GM23338 (cell line): ENCODE results near the gene PRKCQ. TPM values are rescaled to one million over a fixed set of nuclear protein-coding genes. Genes with fewer than 3 reads are reported as not detected.
A peak's percentile ranks its signal among the peaks of the same experiment; 100 is the strongest.

ENCODE experiments used
- ATAC-seq: fragments of 200-7000 bp; cut with Tn5 transposase; 3 replicates; pipeline ENCODE4 v1.9.1; 2020
- DNase-seq: peaks from one replicate; pipeline ENCODE4 v3.0.0-alpha.2; 2015; ENCODE audit warnings: low spot score
- H2AFZ ChIP-seq: fragments of 200-600 bp; sonication (generic); 2 replicates; pipeline ENCODE4 v1.8.0; 2016; ENCODE audit warnings: antibody characterized with exemption, mild to moderate bottlenecking, moderate library complexity
- H3F3A ChIP-seq: fragments of 200-600 bp; sonication (generic); replicated peaks from 2 replicates; pipeline ENCODE4 v1.8.0; 2017; ENCODE audit warnings: antibody characterized with exemption, mixed run types, low read depth
- H3K27ac ChIP-seq: fragments of 200-600 bp; sonication (generic); 2 replicates; pipeline ENCODE4 v1.6.1; 2016; ENCODE audit warnings: low read depth
- H3K27me3 ChIP-seq: fragments of 200-600 bp; sonication (generic); 2 replicates; pipeline ENCODE4 v1.8.0; 2016; ENCODE audit warnings: mild to moderate bottlenecking, mixed run types, moderate library complexity; ENCODE audit not compliant: insufficient read depth
- H3K36me3 ChIP-seq: fragments of 200-600 bp; sonication (generic); 2 replicates; pipeline ENCODE4 v1.8.0; 2016; ENCODE audit warnings: mild to moderate bottlenecking; ENCODE audit not compliant: insufficient read depth
- H3K4me1 ChIP-seq: fragments of 200-600 bp; sonication (generic); 2 replicates; pipeline ENCODE4 v1.8.0; 2016; ENCODE audit warnings: mild to moderate bottlenecking, moderate library complexity; ENCODE audit not compliant: insufficient read depth
- H3K4me2 ChIP-seq: fragments of 200-600 bp; sonication (generic); 2 replicates; pipeline ENCODE4 v1.7.1; 2017; ENCODE audit warnings: mixed run types
- H3K4me3 ChIP-seq: fragments of 200-600 bp; sonication (generic); 2 replicates; pipeline ENCODE4 v1.6.1; 2016; ENCODE audit warnings: mixed run types
- H3K79me2 ChIP-seq: fragments of 200-600 bp; sonication (generic); replicated peaks from 2 replicates; pipeline ENCODE4 v1.8.0; 2017; ENCODE audit warnings: mild to moderate bottlenecking; ENCODE audit not compliant: insufficient read depth
- H3K9me2 ChIP-seq: fragments of 200-600 bp; sonication (generic); 2 replicates; pipeline ENCODE4 v1.8.0; 2017; ENCODE audit not compliant: insufficient read depth
- H4K20me1 ChIP-seq: fragments of 200-600 bp; sonication (generic); replicated peaks from 2 replicates; pipeline ENCODE4 v1.8.0; 2017; ENCODE audit warnings: mild to moderate bottlenecking; ENCODE audit not compliant: insufficient read depth
- H3K27ac Mint-ChIP-seq: 2 replicates; pipeline ENCODE4 v1.8.0; 2020; ENCODE audit warnings: inconsistent platforms, mild to moderate bottlenecking, moderate library complexity, mixed read lengths
- H3K27me3 Mint-ChIP-seq: 3 replicates; pipeline ENCODE4 v1.8.0; 2022; ENCODE audit warnings: low read depth, mild to moderate bottlenecking, moderate library complexity, mixed read lengths, inconsistent platforms; ENCODE audit not compliant: insufficient read depth, poor library complexity
- H3K36me3 Mint-ChIP-seq: 3 replicates; pipeline ENCODE4 v1.8.0; 2021; ENCODE audit warnings: low read depth, mild to moderate bottlenecking, inconsistent platforms, moderate library complexity, mixed read lengths
- H3K4me1 Mint-ChIP-seq: 3 replicates; pipeline ENCODE4 v1.8.0; 2020; ENCODE audit warnings: mild to moderate bottlenecking, inconsistent platforms, mixed read lengths
- H3K4me3 Mint-ChIP-seq: 3 replicates; pipeline ENCODE4 v1.8.0; 2021; ENCODE audit warnings: moderate library complexity, mild to moderate bottlenecking, inconsistent platforms, mixed read lengths
- H3K9me3 Mint-ChIP-seq: 3 replicates; pipeline ENCODE4 v1.8.0; 2020; ENCODE audit warnings: moderate library complexity, mild to moderate bottlenecking, inconsistent platforms, mixed read lengths
- CREB1 ChIP-seq: fragments of 250-450 bp; sonication (Bioruptor Pico); IDR thresholded peaks from 2 replicates; pipeline ENCODE4 v1.5.0; 2020; ENCODE audit warnings: low read depth, mild to moderate bottlenecking, moderate library complexity
- CTCF ChIP-seq, 2 experiments: fragments of 200-600 bp in 1 of 2; sonication (generic) in 1 of 2; conservative IDR thresholded peaks; 2 replicates each; pipeline versions ENCODE4 v1.5.1 to v1.6.1; 2016 to 2017; ENCODE audit warnings: antibody characterized with exemption in 2 of 2, low read depth in 2 of 2, mild to moderate bottlenecking in 2 of 2, moderate library complexity in 1 of 2
- REST ChIP-seq: IDR thresholded peaks from one replicate; pipeline ENCODE4 v1.6.1; 2018; ENCODE audit warnings: antibody characterized with exemption; ENCODE audit not compliant: unreplicated experiment
- ZNF462 ChIP-seq: fragments of 250-450 bp; sonication (Bioruptor Pico); IDR thresholded peaks from 2 replicates; pipeline ENCODE4 v1.5.0; 2020; ENCODE audit warnings: mild to moderate bottlenecking, moderate library complexity
- polyA plus RNA-seq: library from polyadenylated mRNA; unstranded; fragments of >200 nt; fragmentation: Nextera tagmentation; extraction: Ambion mirVana; gene quantifications from 2 replicates; pipeline ENCODE4 v1.2.1, GENCODE V29; 2016
- total RNA-seq: library from RNA; depleted of rRNA; stranded (reverse); fragments of >200 nt; shearing (Covaris generic); gene quantifications from 2 replicates; pipeline ENCODE4 v1.2.3, GENCODE V29; 2014

PRKCQ gene
- total and polyA plus RNA-seq, 2 experiments from 2014 or later, result 12.6 to 28.5 TPM

GRCh38 chr10:6516929-6517284 lies 63.2 kb downstream of the PRKCQ start:
- Mint-ChIP-seq H3K27me3 (no peaks in the 10 kb centered on the region), H3K9me3 (no peaks in the 10 kb centered on the region), H3K27ac (no peak overlapping the region), H3K4me1 (peaks cover 18% of the 10 kb centered on the region), H3K4me3 (no peak overlapping the region), H3K36me3 (peaks cover 15% of the 10 kb centered on the region)
- Histone ChIP-seq H3K4me1 (no peaks in the 10 kb centered on the region; the same call in 1 of the 2 replicates), H4K20me1 (peaks cover 17% of the 10 kb centered on the region; the same call in 1 of the 2 replicates), H2AFZ (no peak overlapping the region), H3K9me2 (no peaks in the 10 kb centered on the region), H3K4me2 (no peak overlapping the region), H3K36me3 (no peaks in the 10 kb centered on the region), H3K27ac (no peak overlapping the region), H3K79me2 (no peaks in the 10 kb centered on the region; the same call in 1 of the 2 replicates), H3K27me3 (no peaks in the 10 kb centered on the region), H3F3A (no peaks in the 10 kb centered on the region), H3K4me3 (no peak overlapping the region)
- TF ChIP-seq CREB1 (CRISPR knock-in tag) (no peak), CTCF (conservative IDR thresholded peaks at IDR 0.05; ENCODE audit: low read depth in 2 of 2) (peak in 1 of 2 experiments; percentile 32; a peak in 1 of 4 replicates)
- DNase-seq (no peak), ATAC-seq (no peak)

- Histone ChIP-seq H3K79me2 (no peaks in the 10 kb centered on the region; the same call in 1 of the 2 replicates), H3K4me2 (no peak overlapping the region), H3F3A (no peaks in the 10 kb centered on the region), H2AFZ (no peak overlapping the region), H4K20me1 (peaks cover 14% of the 10 kb centered on the region; the same call in 1 of the 2 replicates), H3K9me2 (no peaks in the 10 kb centered on the region), H3K4me3 (no peak overlapping the region), H3K27ac (peak overlapping the region; percentile 29; the same call in 1 of the 2 replicates), H3K27me3 (no peaks in the 10 kb centered on the region), H3K36me3 (0 out of 2 replicates have a peak, but pooled peaks cover 3% of the 10 kb centered on the region), H3K4me1 (no peaks in the 10 kb centered on the region; the same call in 1 of the 2 replicates)
- no peak overlapping the region for H3K27ac Mint-ChIP-seq
- DNase-seq (peak; percentile 71), ATAC-seq (peak; percentile 84)
- H3K36me3 Mint-ChIP-seq, result peaks cover 20% of the 10 kb centered on the region
- peaks cover 18% of the 10 kb centered on the region for H3K4me1 Mint-ChIP-seq
- no peak for TF ChIP-seq ZNF462 (CRISPR knock-in tag)
- no peak for TF ChIP-seq REST
- TF ChIP-seq CTCF (conservative IDR thresholded peaks at IDR 0.05; ENCODE audit: low read depth in 2 of 2), result peak; percentile 47 to 72
- H3K9me3 Mint-ChIP-seq, result peaks cover 3% of the 10 kb centered on the region; the same call in 2 of the 3 replicates
- peaks cover under 1% of the 10 kb centered on the region for H3K27me3 Mint-ChIP-seq
- no peak overlapping the region for H3K4me3 Mint-ChIP-seq
Observed at GRCh38 chr10:6516281-6516928, 63.7 kb downstream of the PRKCQ start.
